GM12874 (cell line): Measurements from ENCODE around the gene PRPS2.

Source experiments
- TF ChIP-seq, protein P1 (sequence below): IDR thresholded peaks from 2 replicates; pipeline ENCODE4 v1.5.1; 2011; ENCODE audit warnings: low read depth, mild to moderate bottlenecking, control low read depth, low read length, moderate library complexity; ENCODE audit not compliant: insufficient read depth

The PRPS2 gene

GRCh38 chrX:12792711-12793110 lies 1.5 kb downstream of the PRPS2 start:
- TF ChIP-seq, protein P1, sequence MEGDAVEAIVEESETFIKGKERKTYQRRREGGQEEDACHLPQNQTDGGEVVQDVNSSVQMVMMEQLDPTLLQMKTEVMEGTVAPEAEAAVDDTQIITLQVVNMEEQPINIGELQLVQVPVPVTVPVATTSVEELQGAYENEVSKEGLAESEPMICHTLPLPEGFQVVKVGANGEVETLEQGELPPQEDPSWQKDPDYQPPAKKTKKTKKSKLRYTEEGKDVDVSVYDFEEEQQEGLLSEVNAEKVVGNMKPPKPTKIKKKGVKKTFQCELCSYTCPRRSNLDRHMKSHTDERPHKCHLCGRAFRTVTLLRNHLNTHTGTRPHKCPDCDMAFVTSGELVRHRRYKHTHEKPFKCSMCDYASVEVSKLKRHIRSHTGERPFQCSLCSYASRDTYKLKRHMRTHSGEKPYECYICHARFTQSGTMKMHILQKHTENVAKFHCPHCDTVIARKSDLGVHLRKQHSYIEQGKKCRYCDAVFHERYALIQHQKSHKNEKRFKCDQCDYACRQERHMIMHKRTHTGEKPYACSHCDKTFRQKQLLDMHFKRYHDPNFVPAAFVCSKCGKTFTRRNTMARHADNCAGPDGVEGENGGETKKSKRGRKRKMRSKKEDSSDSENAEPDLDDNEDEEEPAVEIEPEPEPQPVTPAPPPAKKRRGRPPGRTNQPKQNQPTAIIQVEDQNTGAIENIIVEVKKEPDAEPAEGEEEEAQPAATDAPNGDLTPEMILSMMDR = no peak

DNA sequence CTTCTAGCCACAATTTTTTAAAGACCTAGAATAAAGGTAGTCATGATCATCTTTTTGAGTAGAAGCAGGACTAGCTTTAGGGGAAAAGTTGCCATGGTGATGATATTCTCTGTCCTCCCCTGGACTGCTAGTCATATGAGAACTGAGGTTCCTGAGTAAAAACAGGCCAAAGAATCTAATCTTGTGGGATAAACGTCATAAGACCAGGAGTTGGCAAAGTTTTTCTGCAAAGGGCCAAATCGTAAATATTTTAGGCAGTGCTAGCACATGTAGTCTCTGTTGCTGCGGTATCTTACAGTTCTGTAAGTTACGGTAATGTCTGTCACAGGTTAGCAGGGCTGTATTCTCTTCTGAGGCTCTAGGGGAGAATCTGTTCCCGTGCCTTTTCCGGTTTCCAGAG lies 3.4 kb downstream of the PRPS2 start:
- TF ChIP-seq, protein P1 = no peak

DNA sequence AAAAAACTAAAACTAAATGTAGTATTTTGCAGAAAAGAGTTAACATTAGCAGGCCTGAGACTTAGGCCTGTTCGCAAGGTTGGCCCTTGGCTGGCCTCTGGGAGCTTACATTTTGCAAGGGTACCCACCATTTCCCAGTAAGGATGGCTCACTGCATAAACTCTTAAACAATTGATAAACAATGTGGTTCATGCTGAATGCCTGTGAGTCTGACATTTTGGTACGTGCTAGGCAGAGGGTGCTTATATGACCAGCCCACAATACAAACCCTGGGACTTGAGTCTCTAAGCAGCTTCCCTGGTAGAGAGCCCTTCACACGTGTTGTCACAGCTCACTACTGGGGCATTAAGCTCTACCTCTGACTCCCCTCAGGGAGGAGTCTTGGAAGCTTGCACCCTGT lies 7.4 kb downstream of the PRPS2 start:
- TF ChIP-seq, protein P1 = no peak

- TF ChIP-seq, protein P1 = no peak
Observed at GRCh38 chrX:12799118-12799517, 7.9 kb downstream of the PRPS2 start.

GRCh38 chrX:12802741-12803140 lies 11.5 kb downstream of the PRPS2 start:
- TF ChIP-seq, protein P1 = no peak

GRCh38 chrX:12804655-12805054 lies 13.4 kb downstream of the PRPS2 start:
- TF ChIP-seq, protein P1 = no peak

GRCh38 chrX:12805333-12805732 lies 14.1 kb downstream of the PRPS2 start:
- TF ChIP-seq, protein P1 = no peak

DNA sequence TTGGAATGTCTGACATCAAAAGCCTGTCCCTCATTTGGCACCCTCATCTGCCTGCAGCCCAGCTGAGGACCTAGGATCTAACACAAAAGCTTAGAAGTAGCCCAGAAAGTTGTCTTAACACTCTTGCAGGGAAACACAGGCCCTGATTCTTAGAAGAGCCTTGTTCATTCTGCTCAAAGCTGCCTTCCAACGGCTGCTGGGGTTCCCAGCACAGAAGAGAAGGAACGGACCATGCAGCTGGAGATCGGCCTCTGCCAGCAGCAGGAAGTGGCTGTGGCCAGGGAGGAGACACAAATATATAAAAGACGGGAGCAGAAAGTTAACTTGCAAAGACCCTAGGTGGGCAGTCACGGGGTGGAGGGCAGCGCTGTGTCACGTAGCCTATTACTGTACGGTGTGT lies 20.4 kb downstream of the PRPS2 start:
- TF ChIP-seq, protein P1 = no peak
